Non-pigmented ciliary epithelial cell (primary cell): ENCODE measurements around the gene C9orf78.
A peak's percentile ranks its signal among the peaks of the same experiment; 100 is the strongest.
"Not testable (repeated sequence)": the region's sequence is repeated elsewhere in the genome, so short reads cannot be mapped to it uniquely, and the experiment has no call there.

Experiments used
- DNase-seq: peaks from one replicate; pipeline ENCODE4 v3.0.0-alpha.2; 2010; ENCODE audit warnings: low read depth

Gene C9orf78

DNA sequence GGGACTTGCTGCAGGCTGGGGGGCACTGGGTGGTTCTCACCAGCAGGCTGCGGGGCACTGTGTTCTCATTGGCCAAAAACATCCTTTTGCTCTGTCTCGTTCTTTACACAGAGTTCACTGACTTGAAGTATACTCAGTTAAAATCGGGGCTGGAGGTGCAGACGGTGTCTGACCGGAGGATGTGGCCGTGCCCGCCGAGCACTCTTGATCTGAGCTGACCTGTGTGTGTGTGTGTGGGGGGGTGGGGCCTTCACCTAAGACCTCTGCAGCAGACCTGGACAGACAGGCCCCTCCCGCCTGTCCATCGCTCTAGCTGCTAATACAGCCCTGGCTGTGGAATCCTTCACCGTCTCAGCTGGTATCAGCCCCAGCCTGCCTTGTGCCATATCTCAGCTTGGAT is 25.0 kb downstream of the C9orf78 start:
- no peak for DNase-seq

DNA sequence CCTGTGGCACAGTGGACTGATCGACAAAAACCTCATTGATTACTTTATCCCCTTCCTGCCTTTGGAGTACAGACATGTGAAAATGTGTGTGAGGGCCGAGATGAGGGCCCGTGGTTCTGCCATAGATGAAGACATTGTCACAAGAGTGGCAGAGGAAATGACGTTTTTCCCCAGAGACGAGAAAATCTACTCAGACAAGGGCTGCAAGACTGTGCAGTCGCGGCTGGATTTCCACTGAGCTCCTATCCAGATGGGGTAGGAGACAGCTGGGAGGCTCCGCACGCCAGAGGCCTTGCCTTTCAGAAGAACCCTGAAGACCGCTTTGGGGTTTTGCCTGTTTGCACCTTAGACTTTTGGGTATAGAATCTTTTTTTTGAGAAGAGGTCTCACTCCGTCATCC is 25.7 kb downstream of the C9orf78 start:
- no peak for DNase-seq

DNA sequence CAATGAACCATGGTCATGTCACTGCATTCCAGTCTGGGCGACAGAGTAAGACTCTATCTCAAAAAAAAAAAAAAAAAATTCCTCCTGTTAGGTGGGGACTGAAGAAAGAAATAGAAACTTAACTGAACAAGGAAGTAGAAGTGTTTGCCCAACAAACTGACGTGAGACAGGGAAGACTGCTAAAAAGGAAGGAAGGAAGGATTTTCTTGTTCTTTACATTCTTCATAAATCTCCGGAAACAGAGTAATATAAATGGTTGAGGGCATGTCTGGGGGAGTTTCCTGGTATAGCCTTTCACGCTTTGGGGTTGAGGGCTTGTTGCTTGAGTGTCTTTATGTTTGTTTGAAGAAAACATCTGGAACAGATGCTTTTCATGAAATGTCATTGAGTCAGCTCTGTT is 29.0 kb downstream of the C9orf78 start:
- DNase-seq: no peak

DNA sequence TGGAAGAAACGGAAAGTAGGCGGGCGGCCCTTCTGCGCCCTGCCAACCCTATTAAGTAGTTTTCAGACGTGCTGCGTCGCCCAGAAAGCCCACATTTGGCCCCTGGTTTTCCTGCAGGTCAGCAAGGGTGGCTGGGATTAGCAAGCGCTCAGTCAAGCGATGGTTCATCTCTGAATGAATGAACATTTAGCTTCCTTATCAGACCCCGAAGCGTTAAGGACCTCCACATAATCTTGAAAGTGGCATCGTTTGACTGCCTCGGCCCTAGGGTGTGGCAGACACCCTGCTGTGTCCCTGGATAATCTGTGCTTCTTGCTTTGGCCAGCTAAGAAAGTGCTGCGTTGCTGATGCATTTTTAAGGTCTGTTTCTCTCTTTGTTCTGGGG is 31.4 kb downstream of the C9orf78 start:
- DNase-seq: no peak

DNA sequence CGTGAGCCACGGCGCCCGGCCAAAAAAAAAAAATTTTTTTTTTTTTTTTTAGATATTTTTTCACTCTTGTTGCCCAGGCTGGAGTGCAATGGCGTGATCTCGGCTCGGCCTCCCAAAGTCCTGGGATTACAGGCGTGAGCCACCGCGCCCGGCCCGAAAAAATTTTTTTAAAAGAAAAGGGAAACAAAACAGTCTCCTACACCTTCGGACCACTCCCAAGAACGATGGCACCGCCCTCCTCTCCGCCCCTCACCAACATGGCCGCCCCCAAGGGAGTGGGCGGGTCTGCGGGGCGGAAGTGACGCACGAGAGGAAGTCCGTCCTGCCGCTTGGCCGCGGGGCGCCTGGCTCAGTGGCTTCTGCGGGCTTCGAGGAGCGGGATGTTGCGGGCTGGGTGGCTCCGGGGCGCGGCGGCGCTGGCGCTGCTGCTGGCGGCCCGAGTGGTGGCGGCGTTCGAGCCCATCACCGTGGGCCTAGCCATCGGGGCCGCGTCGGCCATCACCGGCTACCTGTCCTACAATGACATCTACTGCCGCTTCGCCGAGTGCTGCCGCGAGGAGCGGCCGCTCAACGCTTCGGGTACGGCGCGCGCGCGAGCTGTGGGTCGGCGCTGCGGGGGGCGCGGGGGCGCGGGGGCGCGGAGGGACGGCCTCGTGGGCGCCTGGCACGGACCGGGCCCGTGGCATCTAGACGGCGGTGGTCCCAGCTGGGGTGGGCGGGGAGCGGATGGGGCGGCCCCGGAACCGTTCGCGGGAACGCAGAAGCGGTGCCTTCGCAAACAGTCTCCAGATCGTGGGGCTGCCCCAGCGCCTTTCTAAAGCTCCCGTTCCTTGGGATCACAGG is 32.0 kb downstream of the C9orf78 start, which contains the start of gene TOR1B:
Gene TOR1B (plus strand): TSS at position 352 of the 843 bp plus-strand sequence. CDS start 29 bp downstream, at position 381.
- peak; percentile 61 for DNase-seq

DNA sequence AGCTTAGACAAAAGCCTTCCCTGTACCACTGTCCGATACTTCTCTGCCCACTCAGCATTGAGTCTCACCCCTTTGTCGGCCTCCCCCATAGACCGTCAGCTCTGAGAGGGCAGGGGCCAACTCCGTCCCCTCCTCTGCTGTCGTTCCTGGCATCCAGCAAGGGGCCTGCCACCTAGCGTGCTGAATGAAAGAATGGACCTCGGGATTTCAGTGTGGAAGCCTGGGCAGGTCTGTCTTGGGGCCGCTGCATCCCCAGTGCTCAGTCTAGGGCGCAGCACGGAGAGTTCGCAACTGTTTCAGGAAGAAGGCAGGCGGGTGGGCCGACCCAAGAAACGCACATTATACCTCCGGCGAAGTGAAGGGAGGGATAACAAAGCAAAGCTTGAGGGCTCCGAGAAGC is 33.6 kb downstream of the C9orf78 start:
- DNase-seq: no peak

DNA sequence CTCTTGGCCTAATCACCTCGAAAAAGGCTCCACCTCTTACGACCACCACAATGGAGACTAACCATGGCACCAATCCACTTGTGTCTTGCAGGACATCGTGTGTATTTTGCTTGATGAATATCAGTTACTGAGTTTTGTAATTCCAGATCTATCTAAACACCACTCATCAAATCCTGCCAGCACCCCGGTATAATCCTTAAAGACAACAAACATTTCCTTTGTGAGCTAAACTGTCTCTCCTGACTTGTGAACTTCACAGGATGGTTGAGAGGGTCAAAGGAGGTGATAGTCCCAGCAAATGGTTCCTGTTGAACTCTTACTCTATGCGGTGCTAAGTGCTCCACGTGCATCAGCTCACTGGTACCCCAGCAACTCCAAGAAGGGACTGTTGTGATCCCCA is 36.1 kb downstream of the C9orf78 start:
- DNase-seq: no peak

DNA sequence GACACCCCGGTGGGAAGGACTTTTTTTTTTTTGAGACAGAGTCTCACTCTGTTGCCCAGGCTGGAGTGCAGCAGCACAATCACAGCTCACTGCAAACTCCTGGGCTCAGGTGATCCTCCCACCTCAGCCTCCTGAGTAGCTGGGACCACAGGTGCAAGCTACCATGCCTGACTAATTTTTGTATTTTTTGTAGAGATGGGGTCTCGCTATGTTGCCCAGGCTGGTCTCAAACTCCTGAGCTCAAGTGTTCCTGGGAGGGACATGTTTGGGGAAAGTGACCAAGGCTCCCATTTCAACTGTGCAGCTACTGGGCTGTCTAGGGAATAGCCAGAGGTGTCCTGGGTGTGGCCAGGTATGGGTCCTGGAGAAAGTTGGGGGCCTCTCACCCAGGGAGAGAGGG is 39.0 kb downstream of the C9orf78 start:
- not testable (repeated sequence) for DNase-seq

DNA sequence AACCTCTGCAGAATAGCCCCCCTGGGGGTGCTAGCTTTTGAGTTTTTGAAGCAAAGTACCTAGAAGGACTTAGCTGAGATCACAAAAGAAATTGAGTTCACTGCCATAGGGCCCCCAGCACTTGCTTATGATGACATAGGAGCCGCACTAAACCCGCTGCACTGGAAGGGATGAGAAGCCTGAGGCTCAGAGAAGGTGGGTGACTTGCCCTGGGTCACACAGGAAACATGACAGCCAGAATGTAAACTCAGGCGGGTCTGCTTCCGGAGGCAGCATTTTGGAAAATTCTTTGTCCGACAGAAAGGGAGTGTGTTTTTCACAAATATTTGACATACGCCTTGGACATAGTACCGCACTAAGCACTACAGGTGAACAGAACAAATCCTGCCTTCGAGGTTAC is 40.5 kb downstream of the C9orf78 start:
- no peak for DNase-seq

DNA sequence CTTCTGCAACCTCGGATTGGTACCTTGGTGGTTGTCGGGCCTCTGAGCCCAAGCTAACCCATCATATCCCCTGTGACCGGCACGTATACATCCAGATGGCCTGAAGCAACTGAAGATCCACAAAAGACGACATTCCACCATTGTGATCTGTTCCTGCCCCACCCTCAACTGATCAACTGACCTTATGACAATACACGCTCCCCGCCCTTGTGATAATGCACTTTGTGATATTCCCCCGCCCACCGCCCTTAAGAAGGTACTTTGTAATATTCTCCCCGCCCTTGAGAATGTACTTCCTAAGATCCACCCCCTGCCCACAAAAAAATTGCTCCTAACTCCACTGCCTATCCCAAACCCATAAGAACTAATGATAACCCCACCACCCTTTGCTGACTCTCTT is 48.6 kb downstream of the C9orf78 start:
- DNase-seq: no peak

DNA sequence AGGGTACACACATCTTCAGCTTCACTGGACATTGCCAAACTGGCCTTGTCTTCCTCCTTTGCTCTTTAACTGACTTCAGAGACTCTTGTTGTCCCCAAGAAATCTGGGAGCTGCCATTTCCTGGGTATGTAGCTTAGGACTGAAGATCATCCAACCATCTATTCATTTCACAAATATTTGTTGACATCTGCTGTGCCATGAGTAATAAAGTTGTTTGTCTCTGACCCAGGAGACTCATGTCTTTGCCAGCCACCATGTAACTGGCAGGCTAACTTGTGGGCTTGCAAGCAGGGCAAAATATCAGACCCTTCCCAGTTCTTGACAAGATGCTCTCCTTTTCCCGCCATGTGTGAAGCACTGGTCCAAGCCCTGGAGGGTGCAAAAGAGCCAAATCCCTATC is 49.2 kb downstream of the C9orf78 start:
- no peak for DNase-seq

DNA sequence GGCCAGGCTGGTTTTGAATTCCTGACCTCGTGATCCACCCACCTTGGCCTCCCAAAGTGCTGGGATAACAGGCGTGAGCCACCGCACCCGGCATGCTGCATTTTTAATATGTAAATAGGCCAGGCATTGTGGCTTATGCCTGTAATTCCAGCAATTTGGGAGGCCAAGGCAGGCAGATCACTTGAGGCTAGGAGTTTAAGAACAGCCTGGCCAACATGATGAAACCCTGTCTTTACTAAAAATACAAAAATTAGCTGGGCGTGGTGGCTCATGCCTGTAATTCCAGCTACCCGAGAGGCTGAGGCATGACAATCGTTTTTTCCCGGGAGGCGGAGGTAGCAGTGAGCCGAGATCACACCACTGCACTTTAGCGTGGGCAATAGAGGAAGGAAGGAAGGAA is 50.1 kb downstream of the C9orf78 start:
- not testable (repeated sequence) for DNase-seq

DNA sequence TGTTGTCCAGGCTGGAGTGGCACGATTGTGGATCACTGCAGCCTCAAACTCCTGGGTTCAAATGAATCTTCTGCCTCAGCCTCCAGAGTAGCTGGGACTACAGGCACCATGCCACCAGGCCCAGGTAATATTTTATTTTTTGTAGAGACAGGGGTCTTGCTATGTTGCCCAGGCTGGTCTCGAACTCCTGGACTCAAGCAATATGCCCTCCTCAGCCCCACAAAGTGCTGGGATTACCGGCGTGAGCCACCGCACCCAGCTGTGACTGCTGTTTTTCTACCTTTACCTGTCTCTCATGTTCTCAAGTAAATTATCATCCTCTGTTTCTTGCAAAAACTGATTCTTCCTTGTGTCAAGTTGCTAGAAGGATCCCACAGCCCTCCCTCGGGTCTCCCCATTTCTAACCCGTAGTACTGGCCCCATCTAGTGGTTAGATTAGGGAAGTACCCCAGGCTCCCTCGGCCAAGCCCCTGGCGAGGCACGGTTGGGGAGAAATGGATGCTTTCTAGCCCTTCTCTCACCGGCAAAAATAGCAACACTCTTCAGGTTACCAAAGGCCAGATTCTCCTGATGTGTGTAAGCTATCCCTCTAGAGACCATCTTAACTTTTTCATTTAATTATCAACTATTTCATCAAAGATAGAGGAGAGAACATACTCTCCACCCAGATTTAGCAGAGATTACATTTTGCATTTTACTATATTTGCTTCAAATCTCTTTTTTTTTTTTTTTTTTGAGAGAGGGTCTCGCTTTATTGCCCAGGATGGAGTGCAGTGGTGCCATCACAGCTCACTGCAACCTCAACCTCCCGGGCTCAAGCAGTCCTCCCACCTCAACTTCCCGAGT is 51.3 kb downstream of the C9orf78 start:
- DNase-seq: no peak

DNA sequence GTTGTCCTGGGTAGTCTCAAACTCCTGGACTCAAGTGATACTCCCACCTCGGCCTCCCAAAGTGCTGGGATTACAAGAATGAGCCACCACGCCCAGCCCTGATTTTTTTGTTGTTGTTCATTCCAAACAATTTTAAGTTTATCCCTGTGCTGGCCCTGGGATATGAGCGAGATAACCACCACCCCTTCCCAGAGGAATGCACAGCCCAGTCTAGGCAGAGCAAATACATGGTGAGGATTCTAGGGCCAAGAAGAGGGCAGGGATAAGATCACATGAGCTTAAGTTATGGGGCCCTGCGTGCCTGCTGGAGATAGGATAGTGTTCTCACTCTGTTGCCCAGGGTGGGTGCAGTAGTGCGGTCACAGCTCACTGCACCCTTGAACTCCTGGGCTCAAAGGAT is 53.1 kb downstream of the C9orf78 start:
- DNase-seq: no peak

DNA sequence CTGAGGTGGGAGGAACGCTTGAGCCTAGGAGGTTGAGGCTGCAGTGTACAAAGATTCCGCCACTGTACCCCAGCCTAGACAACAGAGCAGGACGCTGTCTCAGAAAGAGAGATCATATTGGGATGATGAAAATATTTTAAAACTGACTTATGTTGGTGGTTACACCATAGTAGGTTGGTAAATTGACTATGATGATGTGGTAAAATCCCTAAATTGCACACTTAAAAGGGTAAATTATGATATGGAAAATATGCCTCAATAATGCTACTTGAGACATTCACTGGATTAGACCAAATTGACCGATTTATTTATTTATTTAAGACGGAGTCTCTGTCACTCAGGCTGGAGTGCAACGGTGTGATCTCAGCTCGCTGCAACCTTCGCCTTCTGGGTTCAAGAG is 53.9 kb downstream of the C9orf78 start:
- no peak for DNase-seq

DNA sequence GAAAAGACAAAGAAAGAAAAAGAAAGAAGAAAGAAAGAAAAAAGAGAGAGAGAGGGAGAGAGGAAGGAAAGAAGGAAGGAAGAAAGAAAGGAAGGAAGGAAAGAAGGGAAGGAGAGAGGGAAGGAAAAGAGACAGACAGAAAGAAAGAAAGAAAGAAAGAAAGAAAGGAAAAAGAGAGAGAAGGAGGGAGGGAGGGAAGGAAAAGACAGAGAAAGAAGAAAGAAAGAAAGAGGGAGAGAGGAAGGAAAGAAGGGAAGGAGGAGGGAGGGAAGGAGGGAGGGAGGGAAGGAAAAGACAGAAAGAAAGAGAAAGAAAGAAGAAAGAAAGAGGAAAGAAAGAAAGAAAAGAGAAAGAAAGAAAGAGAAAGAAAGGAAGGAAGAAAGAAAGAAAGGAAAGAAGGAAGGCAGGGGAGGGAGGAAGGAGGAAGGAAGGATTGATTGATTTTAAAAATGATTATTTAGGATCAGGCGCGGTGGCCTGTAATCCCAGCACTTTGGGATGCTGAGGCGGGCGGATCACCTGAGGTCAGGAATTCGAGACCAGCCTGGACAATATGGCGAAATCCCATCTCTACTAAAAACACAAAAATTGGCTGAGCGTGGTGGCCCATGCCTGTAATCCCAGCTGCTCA is 55.4 kb downstream of the C9orf78 start:
- DNase-seq: no peak

DNA sequence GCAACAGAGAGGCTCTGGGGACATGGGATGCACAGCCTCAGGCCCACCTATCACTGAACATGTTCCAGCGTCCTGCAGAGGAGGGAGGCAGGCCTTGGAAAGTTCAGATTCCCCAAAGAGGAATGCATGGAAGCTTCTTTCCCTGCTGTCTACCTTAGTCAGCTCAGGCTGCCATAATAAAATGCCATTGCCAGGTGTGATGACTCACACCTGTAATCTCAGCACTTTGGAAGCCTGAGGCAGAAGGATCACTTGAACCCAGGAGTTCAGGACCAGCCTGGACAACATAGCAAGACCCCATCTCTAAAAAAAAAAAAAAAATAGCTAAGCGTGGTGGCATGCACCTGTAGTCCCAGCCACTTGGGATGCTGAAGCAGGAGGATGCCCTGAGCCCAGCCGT is 56.6 kb downstream of the C9orf78 start:
- no peak for DNase-seq

DNA sequence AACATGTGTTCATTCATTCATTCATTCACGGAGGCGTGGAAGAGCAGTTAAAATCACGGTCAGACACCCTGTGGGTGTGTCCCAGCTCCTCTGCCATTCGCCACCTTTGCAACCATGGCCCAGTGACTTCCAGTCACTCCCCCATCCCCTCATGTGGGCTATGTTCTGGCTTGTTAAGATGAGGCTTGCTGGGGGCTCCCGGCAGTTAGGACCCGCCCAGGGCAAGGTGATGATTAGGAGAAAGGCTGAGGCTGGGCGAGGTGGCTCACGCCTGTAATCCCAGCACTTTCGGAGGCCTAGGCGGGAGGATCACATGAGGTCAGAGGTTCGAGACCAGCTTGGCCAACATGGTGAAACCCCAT is 57.3 kb downstream of the C9orf78 start:
- DNase-seq: no peak
